ENCODE results near the gene INPP4A. TPM values are rescaled to one million over a fixed set of nuclear protein-coding genes. Genes with fewer than 3 reads are reported as not detected.

The INPP4A gene
- total and polyA plus RNA-seq, 2 of the 13 experiments (the other 11 are each of a cell fraction or from before 2014, with no cell fraction given), result 10.1 to 10.9 TPM

- no peak for TF ChIP-seq RORA (CRISPR knock-in tag; IDR thresholded peaks at IDR 0.05)
- no peak for TF ChIP-seq DDIT3 (CRISPR knock-in tag; IDR thresholded peaks at IDR 0.05)
- no peak for TF ChIP-seq AGO1 (IDR thresholded peaks at IDR 0.05; ENCODE audit: low read depth, low read length, poor library complexity, severe bottlenecking)
- no peak for TF ChIP-seq FIP1L1 (IDR thresholded peaks at IDR 0.05; ENCODE audit: borderline replicate concordance, insufficient read depth, low read depth, low read length)
- no peak; the same call in 1 of the 2 replicates for TF ChIP-seq PATZ1 (CRISPR knock-in tag; IDR thresholded peaks at IDR 0.05)
- TF ChIP-seq EED (CRISPR knock-in tag; IDR thresholded peaks at IDR 0.05), result no peak
- 0 out of 2 replicates have a peak, but pooled peaks have one; percentile 8 for TF ChIP-seq ZNF746 (CRISPR knock-in tag; IDR thresholded peaks at IDR 0.05)
- TF ChIP-seq ETV5 (CRISPR knock-in tag; IDR thresholded peaks at IDR 0.05; ENCODE audit: borderline replicate concordance), result peak; percentile 34; the same call in 1 of the 2 replicates
- TF ChIP-seq ZNF512B (CRISPR knock-in tag; IDR thresholded peaks at IDR 0.05; ENCODE audit: borderline replicate concordance), result no peak
- 0 out of 2 replicates have a peak, but pooled peaks have one; percentile 42 for TF ChIP-seq SNAPC2 (CRISPR knock-in tag; IDR thresholded peaks at IDR 0.05)
- no peak for TF ChIP-seq ZNF142 (CRISPR knock-in tag; IDR thresholded peaks at IDR 0.05)
- TF ChIP-seq SNRNP70 (IDR thresholded peaks at IDR 0.05; ENCODE audit: low read depth, low read length), result no peak
- no peak for TF ChIP-seq STAG1 (CRISPR knock-in tag; IDR thresholded peaks at IDR 0.05)
- TF ChIP-seq ZNF615 (CRISPR knock-in tag; IDR thresholded peaks at IDR 0.05; ENCODE audit: borderline replicate concordance), result no peak
- 0 out of 2 replicates have a peak, but pooled peaks have one; percentile 44 for TF ChIP-seq ZNF343 (CRISPR knock-in tag; IDR thresholded peaks at IDR 0.05)
Measured at GRCh38 chr2:98444436-98445176, at the start of gene INPP4A (continued).
